ENCODE data around the gene TMC6. TPM values are rescaled to one million over a fixed set of nuclear protein-coding genes. Genes with fewer than 3 reads are reported as not detected.

TMC6 gene
- polyA plus RNA-seq, 1 of the 3 experiments (the other 2 are of a cell fraction) = 5.5 TPM

DNA sequence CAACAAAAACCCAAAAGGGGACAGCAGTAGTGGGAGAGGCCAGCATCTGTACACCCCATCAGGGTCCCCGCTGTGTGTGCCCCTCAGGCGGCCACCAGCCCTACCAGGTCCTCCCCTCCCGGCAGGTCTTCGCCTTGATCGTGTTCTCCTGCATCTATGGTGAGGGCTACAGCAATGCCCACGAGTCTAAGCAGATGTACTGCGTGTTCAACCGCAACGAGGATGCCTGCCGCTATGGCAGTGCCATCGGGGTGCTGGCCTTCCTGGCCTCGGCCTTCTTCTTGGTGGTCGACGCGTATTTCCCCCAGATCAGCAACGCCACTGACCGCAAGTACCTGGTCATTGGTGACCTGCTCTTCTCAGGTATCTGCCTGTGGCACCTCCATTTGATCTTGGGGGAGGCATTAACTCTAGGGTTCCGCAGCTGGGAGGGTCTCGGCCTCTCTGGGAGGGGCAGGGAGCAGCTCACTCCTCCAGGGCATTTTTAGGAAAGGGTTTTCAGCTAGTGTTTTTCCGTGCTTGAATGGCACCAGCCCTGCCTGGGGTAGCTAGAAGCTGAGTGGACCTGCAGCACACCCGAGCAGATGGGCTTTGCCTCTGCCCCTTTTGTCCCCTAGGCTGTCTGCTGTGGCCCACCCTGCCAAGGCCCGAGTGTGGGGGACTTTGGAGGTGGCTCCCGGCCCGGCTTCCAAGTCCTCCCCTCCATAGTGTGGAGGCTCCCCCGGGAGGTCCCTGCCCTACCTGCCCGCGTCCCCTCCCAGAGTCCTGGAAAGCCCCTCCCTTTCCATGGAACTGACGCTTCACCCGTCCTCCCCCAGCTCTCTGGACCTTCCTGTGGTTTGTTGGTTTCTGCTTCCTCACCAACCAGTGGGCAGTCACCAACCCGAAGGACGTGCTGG lies 42.4 kb upstream of the TMC6 start:
- no peak overlapping the region for H3K27ac ChIP-seq (ENCODE audit: low read depth in 2 of 2, low read length in 1 of 2)
- no peak overlapping the region for H3K4me3 ChIP-seq (ENCODE audit: low read depth in 2 of 2, low read length in 1 of 2)
- no peaks in the 10 kb centered on the region for H3K79me2 ChIP-seq (ENCODE audit: insufficient read depth)
- ChIA-PET POLR2A (no interaction called here), CTCF (interaction anchor here (1.8 to 8.3 kb wide), 4 partner anchors 9 to 80 kb away, joined by 7 to 131 read pairs (median 38); partner anchors contain the start of genes AFMID and TK1)
- peaks cover 13% of the 10 kb centered on the region for H3F3A ChIP-seq (replicated peaks; ENCODE audit: insufficient read depth)
- peaks cover 8 to 12% of the 10 kb centered on the region in 2 experiments; a peak in 2 of 4 replicates for H3K4me1 ChIP-seq (ENCODE audit: control insufficient read depth in 1 of 2, insufficient read depth in 2 of 2, low read depth in 1 of 2, low read length in 1 of 2)
- H3K9me3 ChIP-seq = no peaks in the 10 kb centered on the region
- no peaks in the 10 kb centered on the region for H3K27me3 ChIP-seq (ENCODE audit: insufficient read depth)
- H3K9me2 ChIP-seq = no peaks in the 10 kb centered on the region
- no peak overlapping the region for H3K4me2 ChIP-seq
- peaks cover 0 to 23% of the 10 kb centered on the region in 2 experiments for H3K36me3 ChIP-seq (replicated peaks in 1 of 2; ENCODE audit: control insufficient read depth in 1 of 2, insufficient read depth in 2 of 2, low read length in 1 of 2)
- DNase-seq = no peak
- TF ChIP-seq TAF1 (IDR thresholded peaks at IDR 0.05; ENCODE audit: borderline replicate concordance, low read depth, low read length) = no peak
- no peak for TF ChIP-seq FOSL2 (IDR thresholded peaks at IDR 0.05; ENCODE audit: borderline replicate concordance, low read depth)
- no peak for TF ChIP-seq CHD2 (IDR thresholded peaks at IDR 0.05; ENCODE audit: low read length, partially characterized antibody)
- no peak for TF ChIP-seq NRF1 (IDR thresholded peaks at IDR 0.05; ENCODE audit: low read depth, low read length)
- no peak for TF ChIP-seq EP300 (IDR thresholded peaks at IDR 0.05; ENCODE audit: borderline replicate concordance in 1 of 2, low read depth in 1 of 2, low read length in 1 of 2)
- TF ChIP-seq MXI1 (IDR thresholded peaks at IDR 0.05; ENCODE audit: low read depth, low read length) = no peak
- TF ChIP-seq MEF2A (IDR thresholded peaks at IDR 0.05; ENCODE audit: borderline replicate concordance, low read depth) = no peak
- no peak for TF ChIP-seq GABPA (IDR thresholded peaks at IDR 0.05; ENCODE audit: low read depth)
- no peak for TF ChIP-seq NFIC (IDR thresholded peaks at IDR 0.05; ENCODE audit: borderline replicate concordance)
- no peak for TF ChIP-seq POLR2AphosphoS5 (IDR thresholded peaks at IDR 0.05; ENCODE audit: low read depth, low read length)
- no peak for TF ChIP-seq SIN3A (IDR thresholded peaks at IDR 0.05; ENCODE audit: borderline replicate concordance, low read depth, low read length)
- no peak for TF ChIP-seq FOXM1 (IDR thresholded peaks at IDR 0.05; ENCODE audit: low read depth)
- TF ChIP-seq TCF12 (IDR thresholded peaks at IDR 0.05) = no peak
- TF ChIP-seq SMC3 (IDR thresholded peaks at IDR 0.05; ENCODE audit: low read depth, low read length) = no peak
- TF ChIP-seq GATA2 (CRISPR knock-in tag; IDR thresholded peaks at IDR 0.05) = no peak
- TF ChIP-seq, protein P1, sequence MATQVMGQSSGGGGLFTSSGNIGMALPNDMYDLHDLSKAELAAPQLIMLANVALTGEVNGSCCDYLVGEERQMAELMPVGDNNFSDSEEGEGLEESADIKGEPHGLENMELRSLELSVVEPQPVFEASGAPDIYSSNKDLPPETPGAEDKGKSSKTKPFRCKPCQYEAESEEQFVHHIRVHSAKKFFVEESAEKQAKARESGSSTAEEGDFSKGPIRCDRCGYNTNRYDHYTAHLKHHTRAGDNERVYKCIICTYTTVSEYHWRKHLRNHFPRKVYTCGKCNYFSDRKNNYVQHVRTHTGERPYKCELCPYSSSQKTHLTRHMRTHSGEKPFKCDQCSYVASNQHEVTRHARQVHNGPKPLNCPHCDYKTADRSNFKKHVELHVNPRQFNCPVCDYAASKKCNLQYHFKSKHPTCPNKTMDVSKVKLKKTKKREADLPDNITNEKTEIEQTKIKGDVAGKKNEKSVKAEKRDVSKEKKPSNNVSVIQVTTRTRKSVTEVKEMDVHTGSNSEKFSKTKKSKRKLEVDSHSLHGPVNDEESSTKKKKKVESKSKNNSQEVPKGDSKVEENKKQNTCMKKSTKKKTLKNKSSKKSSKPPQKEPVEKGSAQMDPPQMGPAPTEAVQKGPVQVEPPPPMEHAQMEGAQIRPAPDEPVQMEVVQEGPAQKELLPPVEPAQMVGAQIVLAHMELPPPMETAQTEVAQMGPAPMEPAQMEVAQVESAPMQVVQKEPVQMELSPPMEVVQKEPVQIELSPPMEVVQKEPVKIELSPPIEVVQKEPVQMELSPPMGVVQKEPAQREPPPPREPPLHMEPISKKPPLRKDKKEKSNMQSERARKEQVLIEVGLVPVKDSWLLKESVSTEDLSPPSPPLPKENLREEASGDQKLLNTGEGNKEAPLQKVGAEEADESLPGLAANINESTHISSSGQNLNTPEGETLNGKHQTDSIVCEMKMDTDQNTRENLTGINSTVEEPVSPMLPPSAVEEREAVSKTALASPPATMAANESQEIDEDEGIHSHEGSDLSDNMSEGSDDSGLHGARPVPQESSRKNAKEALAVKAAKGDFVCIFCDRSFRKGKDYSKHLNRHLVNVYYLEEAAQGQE (IDR thresholded peaks at IDR 0.05; ENCODE audit: low read depth, low read length) = no peak
- TF ChIP-seq, protein P2, sequence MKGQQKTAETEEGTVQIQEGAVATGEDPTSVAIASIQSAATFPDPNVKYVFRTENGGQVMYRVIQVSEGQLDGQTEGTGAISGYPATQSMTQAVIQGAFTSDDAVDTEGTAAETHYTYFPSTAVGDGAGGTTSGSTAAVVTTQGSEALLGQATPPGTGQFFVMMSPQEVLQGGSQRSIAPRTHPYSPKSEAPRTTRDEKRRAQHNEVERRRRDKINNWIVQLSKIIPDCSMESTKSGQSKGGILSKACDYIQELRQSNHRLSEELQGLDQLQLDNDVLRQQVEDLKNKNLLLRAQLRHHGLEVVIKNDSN (IDR thresholded peaks at IDR 0.05; ENCODE audit: borderline replicate concordance, low read depth) = no peak
- TF ChIP-seq RXRA (IDR thresholded peaks at IDR 0.05; ENCODE audit: borderline replicate concordance, low read depth) = no peak
- TF ChIP-seq, protein P3, sequence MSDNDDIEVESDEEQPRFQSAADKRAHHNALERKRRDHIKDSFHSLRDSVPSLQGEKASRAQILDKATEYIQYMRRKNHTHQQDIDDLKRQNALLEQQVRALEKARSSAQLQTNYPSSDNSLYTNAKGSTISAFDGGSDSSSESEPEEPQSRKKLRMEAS (IDR thresholded peaks at IDR 0.05; ENCODE audit: low read depth) = no peak
- TF ChIP-seq RCOR1 (IDR thresholded peaks at IDR 0.05; ENCODE audit: low read length) = no peak
- peaks cover 14% of the 10 kb centered on the region; the same call in 1 of the 2 replicates for H4K20me1 ChIP-seq (ENCODE audit: insufficient read depth)
- no peak overlapping the region for H2AFZ ChIP-seq (ENCODE audit: low read depth)
- WGBS (ENCODE audit: low lambda C conversion rate) = 97% methylated on average over 31 of the region's 31 CpGs
- H3K9ac ChIP-seq = no peak overlapping the region

All from SK-N-SH (cell line).